HUDEP-2 (cell line): Measurements from ENCODE around the gene CEP63.
A peak's percentile ranks its signal among the peaks of the same experiment; 100 is the strongest.
"Not testable (repeated sequence)": the region's sequence is repeated elsewhere in the genome, so short reads cannot be mapped to it uniquely, and the experiment has no call there.

Source experiments
- DNase-seq, 76 experiments: peaks; one replicate each; lab custom pipeline; 2025; ENCODE audit not compliant: unreplicated experiment in 76 of 76; lab: John Stamatoyannopoulos, UW

Gene CEP63

DNA sequence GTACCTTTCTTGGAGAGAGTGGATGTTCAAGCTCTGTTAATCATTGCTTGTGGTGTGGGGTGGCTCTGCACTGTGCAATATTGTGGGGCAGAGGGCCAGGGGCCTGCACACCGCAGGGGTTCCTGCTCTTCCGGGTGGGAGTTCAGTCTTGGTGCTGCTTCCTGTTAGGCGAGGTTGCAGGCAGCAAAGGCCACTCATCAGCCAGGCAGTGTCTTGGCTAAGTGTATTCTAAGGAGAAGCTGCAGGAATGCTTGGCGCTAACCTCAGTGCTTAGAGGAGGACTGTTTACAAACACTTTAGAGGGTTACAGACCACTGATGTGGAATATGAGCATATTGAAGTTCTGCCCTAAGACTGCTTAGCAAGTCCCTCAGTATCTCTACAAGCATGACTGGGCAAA, 81.7 kb downstream of the CEP63 start:
- DNase-seq = no peak

DNA sequence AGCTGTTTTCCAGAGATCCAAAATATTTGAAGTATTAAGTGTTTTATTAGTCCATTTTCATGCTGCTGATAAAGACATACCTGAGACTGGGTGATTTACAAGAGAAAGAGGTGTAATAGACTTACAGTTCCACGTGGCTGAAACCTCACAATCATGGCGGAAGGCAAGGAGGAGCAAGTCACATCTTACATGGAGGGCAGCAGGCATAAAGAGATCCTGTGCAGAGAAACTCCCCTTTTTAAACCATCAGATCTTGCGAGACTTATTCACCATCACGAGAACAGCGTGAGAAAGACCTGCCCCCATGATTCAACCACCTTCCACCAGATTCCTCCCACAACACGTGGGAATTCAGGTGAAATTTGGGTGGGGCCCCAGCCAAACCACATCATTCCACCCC, 82.9 kb downstream of the CEP63 start:
- DNase-seq = no peak

DNA sequence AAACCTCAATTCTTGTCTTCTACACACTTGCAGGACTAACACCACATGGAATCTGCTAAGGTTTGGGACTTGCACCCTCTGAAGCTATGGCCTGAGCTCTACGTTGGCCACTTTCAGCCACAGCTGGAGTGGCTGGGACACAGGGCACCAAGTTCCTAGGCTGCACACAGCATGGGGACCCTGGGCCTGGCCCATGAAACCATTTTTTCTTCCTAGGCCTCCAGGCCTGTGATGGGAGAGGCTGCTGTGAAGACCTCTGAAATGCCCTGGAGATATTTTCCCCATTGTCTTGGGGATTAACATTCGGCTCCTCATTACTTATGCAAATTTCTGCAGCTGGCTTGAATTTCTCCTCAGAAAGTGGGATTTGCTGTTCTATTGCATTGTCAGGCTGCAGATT, 84.0 kb downstream of the CEP63 start:
- DNase-seq = not testable (repeated sequence)

DNA sequence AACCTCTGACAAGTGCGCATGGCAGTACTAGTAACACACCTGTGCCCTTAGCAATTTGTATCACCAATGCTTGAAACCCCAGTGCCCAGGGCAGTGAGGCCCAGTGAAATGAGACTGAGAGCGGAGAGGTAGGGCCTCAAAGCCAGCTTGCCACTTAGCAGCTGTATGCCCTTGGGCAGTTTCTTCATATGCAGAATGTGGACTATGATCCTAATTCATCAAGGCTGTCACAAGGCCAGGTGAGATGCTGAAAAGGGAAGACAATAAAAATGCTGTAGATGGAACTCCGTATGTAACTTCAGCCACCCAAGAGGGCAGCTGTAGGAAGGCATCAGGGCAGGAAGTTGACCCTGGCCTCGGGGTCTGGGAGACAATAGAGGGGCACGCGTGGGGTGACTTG, 90.6 kb downstream of the CEP63 start:
- DNase-seq = no peak

DNA sequence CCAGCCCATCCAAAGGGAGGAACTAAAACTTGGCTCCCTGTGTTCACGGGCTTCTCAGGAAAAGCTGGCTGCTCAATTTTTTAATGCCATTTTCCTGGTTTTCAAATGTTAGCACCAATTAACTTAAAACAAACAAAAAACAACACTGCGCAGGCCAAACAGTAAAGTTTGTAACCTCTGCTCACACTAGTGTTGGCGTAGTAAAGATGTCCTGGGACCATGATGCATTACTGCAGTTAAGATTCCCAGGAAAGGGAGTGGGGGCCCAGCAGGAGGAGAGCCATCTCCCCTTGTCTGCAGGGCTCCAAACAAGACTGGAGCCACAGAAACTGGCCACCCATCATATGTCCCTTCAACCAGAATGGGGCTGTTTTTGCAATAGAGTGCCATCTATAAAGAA, 91.0 kb downstream of the CEP63 start:
- no peak for DNase-seq

DNA sequence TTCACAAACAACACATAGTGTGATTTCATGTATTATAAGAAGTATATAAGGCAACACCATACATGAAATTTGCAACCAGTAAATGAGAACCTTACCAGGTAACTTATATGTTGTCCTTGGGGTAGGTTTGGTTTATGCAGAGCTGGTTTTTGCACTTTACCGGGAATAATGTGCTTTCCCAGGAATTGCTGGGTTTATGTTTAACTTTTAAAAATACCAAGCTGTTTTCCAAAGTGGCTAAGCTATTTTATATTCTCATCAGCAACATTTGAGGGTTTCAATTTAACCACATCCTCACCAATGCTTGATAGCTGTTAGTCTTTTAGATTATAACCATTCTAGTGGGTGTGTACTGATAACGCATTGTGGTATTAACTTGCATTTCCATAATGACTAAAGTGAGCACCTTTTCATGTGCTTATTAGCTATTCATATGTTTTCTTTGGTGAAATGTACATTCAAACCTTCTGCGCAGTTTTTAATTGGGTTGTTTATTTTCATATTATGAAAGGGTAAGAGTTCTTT, 93.3 kb downstream of the CEP63 start:
- no peak for DNase-seq

DNA sequence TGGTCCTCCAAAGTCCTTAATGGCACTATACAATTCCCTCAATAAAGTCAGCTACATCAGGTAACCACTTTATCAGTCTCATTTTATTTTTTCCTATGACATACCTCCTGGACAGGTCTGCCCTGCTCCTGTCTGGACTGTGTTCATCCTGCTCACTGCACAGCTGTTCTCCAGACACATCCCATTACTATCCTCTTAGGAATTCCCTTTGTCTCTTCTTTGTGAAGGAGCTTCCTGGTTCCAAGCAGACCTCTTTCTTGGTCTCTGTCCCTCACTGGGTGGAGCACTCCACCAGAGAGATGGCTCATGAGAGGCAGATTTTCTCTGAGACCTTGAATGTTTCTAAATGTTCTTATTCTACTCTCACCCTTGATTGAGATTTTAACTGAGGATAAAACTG, 104.9 kb downstream of the CEP63 start:
- no peak for DNase-seq

DNA sequence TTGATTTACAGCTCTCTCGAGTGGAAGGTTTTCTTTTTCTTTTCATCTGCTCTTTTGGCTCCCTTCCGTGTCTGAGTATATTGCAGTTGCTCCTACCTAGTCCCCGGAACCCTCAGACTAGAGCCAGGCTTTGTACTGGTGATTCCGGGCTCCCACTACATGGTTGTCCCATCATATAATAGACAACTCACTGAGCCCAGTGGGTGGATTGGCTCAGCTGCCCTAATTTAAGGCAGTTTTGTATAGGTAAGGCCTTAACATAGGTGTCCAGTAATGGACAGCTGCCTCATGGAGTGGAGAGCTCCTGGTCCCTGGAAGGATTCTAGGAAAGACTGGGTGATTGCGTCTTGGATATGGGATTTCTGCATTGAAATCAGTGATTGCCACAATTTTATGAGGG, 106.9 kb downstream of the CEP63 start:
- no peak for DNase-seq

DNA sequence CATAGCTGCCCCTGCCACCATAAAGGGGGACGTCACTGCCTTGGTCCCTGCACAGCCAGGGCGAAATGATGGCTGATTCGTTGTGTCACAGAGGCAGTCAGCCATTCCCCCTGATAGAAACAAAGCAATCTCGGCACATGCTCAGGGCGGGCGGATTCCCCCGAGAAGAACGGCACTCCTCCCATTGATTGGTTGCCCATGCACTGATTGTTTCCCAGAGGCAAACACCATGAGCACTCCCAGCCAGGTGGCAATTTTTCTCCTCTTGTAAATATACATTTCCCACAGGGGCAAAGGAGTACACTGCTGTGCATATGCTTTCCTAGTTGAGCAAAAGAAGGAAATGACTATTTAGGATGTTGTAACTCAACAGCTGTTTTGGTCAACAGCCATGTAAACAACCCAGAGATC, 108.5 kb downstream of the CEP63 start:
- DNase-seq = no peak

DNA sequence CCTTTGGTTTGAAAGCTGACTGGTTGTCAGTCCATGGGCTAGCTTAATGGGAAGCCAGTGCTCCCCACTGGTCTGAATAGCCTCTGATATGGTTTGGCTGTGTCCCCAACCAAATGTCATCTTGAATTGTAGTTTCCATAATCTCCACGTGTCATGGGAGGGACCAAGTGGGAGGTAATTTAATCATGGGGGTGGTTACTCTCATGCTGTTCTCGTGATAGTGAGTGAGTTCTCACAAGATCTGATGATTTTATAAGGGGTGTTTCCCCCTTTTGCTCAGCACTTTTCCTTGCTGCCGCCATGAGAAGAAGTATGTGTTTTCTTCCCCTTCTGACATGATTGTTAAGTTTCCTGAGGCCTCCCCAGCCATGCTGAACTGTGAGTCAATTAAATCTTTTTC, 109.1 kb downstream of the CEP63 start:
- DNase-seq = not testable (repeated sequence)

DNA sequence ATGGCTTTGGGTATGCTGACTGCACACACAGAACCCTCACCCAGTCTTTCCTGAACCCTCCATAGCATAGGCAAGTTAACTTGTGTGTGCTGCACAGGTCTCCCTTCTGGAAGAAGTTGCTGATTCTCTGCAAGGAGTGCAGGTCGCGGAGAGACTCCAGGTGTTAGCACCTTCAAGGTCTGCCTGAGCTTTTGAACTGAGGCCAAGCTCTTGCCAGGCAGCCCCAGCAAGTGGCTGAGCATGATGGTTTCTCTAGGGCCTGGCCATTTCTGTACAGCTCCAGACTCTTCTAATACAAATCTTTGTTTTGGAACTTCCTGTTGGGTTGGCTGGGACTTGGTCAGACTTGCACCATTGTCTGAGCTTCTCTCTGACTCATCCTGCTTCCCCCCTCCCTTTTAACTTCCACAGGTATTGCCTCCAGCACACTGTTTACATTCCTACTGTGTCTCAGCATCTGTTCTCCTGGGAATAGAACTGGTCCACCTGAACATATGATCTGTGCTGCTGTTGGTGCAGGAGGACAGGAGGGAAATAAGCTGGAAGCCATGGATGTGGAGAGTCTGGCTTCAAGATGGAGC, 111.6 kb downstream of the CEP63 start:
- DNase-seq = no peak

DNA sequence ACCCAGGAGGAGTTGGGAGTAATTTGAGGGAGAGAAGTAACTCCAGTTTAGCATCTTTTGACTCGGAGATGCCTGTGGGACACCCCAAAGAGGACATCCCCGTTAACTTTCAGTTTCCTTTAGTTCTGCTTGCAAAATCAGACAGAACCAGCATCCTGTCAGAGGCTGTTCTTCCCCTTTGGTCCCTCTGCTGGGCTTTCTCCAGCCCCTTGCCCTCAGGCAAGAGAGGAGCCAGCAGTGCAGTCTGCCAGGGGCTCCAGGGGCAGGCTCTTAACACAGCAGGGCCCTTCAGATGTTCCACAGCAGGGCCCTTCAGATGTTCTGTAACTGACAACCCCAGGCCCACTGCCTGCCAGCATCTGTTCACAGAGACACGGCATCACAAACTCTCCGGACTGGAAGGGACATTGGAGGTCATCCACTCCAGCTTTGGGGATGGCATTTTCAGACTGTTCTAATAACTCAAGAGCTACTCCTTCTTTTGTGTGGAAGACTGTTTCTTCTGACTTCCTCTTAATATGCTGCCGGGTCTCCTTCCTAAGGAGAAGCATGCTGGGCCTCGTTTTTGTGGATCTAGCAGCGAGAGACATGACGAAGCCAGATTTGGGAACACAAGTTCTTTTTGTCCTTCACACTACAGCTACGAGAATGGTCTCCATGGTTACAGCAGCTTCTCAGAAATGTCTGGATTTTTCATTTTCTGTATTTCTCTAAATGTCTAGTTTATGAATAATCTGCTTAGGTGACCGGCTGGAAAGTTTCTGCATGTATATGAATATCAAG, 113.1 kb downstream of the CEP63 start:
- DNase-seq = no peak

DNA sequence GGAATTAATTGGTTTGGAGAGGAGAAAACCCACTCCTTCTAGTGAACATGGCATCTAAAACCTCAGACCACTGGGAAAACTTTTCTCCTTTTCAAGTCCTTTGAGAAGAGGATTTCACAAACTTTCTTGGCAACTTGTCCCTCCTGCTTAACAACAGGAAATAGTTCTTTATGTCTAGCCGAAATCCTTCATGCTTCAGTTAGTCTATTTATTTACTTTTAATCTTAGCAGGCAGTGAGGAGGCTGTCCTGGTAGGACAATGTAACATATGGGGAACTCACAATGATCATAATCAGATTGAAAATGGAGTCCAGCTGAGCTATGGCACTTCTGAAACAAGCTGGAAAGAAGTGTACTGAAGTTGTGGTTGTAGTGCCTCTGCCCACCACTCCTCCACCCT, 114.3 kb downstream of the CEP63 start:
- no peak for DNase-seq

DNA sequence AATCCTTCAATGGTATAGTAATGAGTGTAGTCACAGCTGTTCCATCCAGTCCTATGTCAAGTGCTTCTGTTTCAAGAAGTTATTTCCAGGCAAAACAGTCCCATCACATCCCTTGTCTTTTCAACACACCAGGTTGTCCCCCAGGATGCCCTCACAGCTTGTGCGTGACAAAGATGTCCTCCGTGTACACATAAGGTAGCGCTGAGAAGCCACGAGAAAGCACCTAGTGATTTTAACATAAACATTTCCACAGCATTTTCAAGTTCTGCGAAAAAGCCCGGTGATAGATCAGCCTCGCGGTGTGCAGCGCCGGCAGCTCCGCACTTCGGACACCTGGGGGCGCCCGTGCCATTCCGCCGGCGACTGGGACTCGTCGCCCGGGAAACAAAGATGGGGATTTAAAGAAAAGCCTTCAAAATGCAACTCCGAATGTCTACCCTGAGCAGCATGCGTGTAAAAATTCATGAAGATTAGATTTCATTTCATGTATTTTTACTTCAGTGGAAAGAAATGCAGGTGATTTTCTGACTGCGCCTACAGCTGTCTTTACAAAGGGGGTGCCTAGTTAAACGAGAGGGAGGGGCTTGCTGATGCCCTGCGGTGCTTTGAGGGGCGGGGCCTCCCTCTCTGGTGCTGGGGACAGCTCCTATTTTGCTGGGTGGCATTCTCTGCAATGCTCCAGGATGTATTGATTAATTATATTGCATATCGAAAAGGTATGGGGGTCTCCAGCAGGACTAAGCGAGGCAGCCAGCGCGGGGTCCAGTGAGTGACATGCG, 115.0 kb downstream of the CEP63 start:
- peak in 51 of 76 experiments; percentile 3 to 64 (median 32) for DNase-seq

DNA sequence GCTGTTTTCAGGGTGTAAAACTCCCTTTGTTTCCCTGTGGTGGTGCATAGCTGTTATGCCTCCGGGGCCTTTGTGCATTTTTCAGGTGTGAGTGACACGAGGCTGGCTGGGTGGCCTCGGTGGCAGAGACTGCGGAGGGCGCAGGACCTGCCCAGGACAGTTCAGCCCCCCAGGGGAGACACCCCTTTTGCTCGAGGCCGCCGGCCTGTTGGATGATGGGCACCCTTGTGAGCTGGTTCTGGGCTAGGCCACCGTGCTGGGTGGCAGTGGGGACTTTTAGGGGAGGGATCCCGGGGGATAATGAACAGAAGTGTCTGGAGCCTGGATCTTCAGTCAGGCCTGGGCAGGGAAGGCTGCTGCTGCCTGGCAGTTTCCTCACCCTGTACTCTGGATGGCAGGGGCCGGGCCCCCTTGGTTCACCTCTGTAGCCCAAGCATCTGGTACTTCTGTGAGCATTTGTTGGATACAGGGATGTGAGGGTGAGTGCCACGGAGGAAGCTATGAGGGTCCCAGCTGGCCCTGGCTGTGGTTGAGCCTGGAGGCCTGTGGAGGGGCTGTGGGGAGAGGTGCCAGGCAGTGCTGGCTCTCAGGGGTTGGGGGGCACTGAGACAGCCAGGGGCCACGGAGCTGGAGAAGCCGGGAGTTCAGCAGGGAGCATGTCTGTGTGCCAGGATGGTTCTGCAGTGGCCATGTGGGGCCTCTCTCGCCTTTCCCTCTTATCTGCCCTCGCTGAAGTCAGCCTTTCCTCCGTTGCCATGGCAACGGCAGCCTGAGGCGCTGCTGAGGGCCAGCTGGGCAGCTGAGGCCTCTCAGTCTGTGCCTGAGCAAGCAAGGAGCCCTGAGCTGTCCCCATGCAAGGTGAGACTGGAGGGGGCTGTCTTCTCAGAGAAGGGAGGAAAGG, 115.9 kb downstream of the CEP63 start:
- peak in 14 of 76 experiments; percentile 1 to 61 (median 8) for DNase-seq

DNA sequence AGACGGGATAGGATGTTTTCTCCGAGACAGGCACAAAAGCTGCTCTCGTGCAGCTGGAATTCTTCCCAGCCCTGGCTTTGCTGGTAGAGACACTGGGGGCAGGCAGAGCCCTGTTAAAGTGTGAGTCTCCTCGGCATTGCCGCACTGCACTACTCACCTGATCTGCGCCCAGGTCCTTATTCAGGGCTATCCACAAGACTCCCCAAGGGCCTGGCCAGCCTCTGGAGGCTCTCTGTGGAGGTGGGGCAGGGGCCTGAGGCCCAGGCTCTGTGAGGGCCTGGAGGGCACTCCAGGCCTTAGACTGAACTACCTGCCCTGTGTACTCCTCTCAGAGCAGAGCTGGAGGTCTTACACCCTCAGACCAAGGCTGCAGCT, 116.6 kb downstream of the CEP63 start:
- no peak for DNase-seq

DNA sequence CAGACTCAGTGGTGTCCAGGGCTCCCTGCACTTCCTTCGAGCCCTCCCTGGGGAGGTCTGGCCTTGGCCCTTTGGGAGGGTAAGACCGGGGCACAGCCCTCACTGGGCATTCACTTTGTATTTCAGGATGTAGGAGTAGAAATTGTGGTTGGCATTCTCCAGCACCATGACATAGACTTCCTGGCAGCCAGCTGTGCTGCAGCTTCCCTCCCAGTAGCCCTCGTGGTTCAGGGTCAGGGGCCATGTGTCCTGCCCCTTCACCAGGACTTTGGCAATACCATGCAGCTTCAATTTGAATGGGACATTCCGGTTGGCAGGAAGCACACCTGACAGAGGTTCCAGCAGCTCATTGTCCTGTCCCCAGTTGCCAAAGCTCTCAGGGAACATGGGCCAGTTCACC, 117.6 kb downstream of the CEP63 start:
- DNase-seq = no peak

DNA sequence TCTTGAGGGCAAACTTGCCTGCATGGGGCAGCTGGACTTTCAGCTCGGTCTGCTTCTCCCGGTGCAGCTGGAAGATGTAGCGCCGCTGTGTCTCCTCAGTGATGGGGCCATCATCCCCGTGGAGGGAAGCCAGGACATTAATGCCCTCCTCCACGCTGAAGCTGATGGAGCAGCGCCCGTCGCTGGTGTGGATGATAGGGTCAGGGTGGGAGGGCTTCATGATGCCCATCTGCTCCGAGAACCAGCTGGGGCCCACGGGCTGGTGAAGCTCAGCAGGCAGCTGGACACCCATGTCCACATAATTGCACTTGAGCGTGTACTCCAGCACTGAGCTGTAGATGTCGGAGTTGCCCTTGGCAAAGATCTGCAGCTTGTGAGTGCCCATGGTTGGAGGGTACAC, 118.1 kb downstream of the CEP63 start:
- no peak for DNase-seq

DNA sequence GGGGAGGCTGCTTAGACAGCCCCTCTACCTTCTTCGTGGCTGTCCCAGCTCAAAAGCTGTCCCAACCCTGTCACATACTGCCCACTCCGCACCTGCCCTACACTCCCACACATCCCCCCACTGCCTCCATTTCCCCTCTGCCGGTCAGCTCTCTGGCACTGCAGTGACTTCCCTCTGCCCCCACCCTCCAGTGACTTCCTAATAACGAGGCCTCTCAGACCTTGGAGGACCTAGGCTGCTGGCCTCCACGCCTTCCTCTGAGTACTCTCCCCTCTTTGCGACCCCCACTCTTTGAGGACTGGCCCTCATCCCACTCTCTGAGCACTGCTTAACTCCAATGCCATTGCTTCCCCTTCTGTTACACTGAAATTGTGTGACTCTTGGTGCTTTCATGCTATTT, 119.7 kb downstream of the CEP63 start:
- no peak for DNase-seq
